Embryonic facial prominence (tissue), 1 donor: ENCODE results near the gene SLC25A42.
A peak's percentile ranks its signal among the peaks of the same experiment; 100 is the strongest.
"Not testable (repeated sequence)": the region's sequence is repeated elsewhere in the genome, so short reads cannot be mapped to it uniquely, and the experiment has no call there.

Source experiments
- DNase-seq: peaks from one replicate; pipeline ENCODE4 v3.0.0-alpha.2; 2016; ENCODE audit errors: extremely low spot score

SLC25A42 gene

DNA sequence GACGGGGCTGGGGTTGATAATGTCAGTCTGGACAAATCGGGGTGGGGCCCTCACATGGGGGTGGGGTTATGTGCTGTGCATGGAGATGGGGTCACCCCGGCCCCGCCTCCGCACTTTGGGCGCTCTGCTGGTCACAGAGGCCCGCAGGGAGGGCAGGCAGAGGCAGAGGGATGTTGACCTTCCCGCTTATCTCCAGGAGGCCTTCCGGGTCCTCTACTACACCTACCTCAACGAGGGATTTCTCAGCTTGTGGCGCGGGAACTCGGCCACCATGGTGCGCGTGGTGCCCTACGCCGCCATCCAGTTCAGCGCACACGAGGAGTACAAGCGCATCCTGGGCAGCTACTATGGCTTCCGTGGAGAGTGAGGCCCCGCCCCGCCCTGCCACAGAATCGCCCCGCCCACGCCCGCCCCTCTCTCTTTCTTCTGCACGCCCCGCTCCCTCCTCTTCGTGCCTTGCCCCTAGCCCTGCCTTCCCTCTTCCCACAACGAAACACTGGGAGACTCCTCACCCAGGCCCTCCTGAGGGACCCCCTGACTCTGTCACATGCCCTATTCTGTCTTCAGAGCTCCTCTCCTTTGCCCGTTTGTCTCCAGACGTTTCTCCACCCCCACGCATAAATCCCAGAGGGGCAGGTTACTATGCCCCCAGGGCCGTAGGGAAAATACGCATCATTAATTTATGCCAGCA, 41.7 kb downstream of the SLC25A42 start:
- DNase-seq: peak; percentile 55

DNA sequence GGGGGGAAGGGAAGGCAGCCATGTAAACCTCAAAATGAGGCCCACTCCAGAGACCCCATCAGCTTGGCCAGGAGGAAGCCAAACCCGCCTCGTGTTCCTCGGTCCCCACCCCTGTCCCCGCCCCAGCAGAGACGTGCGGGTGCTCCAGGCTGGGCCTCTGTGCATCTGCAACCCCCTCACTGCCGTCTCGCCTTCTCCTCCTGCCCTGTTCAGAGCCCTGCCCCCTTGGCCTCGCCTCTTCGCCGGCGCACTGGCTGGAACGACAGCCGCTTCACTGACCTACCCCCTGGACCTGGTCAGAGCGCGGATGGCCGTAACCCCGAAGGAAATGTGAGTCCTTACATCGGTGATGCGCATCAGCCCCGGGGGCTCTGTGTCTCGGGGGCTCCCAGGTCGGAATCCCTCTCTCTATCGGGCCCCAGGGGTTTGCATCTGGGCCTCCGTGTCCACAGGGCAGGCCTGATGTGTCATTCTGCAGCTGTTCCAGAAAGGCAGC, 42.3 kb downstream of the SLC25A42 start:
- no peak for DNase-seq

- not testable (repeated sequence) for DNase-seq
These were observed 43.1 kb downstream of the SLC25A42 start for GRCh38 chr19:19106938-19107337.

- no peak for DNase-seq
These were observed 43.9 kb downstream of the SLC25A42 start for GRCh38 chr19:19107654-19108053.

- no peak for DNase-seq
These were observed 45.8 kb downstream of the SLC25A42 start for GRCh38 chr19:19109601-19110000.

- no peak for DNase-seq
These were observed 46.8 kb downstream of the SLC25A42 start for GRCh38 chr19:19110410-19111135.

GRCh38 chr19:19111136-19111835, 47.5 kb downstream of the SLC25A42 start:
- no peak for DNase-seq

DNA sequence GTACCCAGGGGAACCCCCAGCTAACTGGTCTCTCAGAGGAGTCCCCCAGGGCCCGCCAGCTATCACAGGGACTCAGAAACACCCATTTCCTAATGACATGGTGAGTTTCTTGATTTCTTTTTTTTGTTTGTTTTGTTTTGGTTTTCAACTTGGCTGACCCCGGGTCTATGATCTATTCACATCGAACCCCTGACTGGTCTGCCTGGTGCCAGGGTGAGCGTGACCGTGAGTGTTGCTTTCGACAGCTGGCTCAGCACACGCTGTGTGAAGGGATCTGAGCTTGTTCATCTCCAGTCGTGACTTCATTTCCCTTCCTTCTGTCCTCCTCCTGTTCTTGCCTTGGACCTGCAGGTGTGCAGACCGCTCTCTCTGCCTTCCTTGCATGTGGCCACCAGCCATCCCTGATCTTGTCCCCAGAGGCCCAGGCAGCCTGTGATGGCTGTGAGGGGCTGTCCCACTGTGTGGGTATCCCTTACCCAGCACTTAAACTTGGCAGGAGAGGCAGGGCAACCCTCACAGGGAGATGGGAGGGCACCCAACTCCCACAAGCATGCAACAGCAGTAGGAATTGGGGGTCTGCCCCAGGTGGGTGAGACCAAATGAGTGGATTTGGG, 48.3 kb downstream of the SLC25A42 start:
- DNase-seq: no peak

DNA sequence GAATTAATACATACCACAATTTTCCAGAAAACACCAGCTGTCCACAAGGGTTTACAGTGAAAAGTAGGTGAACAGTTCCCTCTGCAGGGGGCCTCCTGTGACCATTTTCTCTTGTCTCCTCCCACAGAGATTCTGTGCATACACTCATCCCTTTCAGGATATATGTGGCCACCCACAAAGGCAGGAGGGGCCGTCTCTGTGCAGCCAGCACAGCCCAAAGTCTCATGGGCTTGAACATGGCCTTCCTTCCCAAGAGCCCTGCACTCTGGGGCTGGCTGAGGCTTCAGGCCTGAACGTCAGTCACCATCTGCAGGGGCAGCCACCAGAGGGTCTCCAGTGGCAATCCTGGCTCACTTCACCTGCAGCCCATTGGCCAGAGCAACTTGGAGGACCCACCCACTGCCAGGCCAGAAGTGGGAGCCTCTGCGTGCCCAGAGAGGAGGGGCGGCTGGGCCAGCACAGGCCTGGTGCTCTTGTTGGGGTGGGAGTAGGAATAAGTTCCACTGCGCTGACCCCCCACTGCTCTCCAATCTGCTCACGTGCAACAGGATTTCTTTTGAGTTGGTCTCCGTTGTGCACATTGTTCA, 49.3 kb downstream of the SLC25A42 start:
- no peak for DNase-seq

DNA sequence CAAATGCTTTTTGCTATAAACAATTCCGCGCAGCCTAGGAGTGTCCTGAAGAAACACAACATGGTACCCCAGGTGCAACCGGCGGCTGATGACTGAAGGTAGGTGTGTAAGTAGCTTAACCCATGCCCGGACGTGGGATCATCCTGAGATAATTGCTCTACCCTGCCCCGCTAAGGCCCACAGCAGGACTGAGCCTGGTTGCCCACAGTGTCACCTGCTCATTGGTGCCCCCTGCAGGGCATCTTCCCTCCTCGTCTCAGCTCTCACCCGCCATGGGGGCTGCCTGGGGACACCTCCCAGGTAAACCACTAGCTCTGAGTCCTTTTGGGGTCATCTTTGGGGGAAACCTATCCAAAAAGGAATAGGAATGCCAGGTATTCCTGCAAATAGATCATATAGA, 52.2 kb downstream of the SLC25A42 start:
- DNase-seq: no peak

GRCh38 chr19:19119325-19120237, 55.8 kb downstream of the SLC25A42 start:
- DNase-seq: no peak

DNA sequence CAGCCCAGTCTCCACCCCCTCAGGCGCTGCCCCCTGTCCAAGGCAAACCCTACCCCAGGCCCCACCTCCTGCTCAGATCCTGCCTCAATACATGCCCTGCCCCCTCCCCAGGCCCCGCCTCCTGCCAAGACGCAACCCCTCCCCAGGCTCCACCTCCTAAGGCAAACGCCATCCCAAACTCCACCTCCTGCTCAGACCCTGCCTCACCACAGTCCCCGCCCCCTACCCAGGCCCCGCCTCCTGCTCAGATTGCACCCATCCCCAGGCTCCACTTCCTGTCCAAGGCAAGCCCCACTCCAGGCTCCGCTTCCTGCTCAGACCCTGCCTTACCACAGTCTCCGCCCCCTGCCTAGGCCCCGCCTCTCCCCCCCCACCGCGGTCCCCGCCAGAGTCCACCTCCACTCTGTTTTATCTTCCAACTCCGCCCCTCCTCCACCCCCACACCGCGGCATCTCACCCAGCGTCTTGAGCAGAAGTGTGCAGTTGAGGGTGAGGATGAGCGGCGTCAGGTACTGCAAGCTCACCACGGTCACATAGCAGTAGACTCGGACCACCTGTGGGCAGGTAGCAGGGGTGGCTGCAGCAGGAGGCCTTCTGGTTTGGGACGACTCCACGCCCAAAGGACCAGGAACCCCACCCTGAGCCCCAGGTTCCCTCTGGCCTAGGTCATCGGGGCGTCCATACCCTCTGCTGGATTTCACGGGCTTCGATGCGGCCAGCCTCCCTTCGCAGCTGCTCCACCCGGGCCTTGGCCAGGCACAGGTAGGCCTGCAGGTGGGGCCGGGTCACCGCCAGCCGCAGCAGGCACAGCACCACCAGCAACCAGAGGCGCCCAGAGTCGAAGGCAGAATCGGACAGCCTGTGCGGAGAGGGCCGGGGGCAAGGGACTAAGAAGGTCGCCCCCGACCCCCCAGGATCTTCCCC, 56.8 kb downstream of the SLC25A42 start:
- peak; percentile 22 for DNase-seq

DNA sequence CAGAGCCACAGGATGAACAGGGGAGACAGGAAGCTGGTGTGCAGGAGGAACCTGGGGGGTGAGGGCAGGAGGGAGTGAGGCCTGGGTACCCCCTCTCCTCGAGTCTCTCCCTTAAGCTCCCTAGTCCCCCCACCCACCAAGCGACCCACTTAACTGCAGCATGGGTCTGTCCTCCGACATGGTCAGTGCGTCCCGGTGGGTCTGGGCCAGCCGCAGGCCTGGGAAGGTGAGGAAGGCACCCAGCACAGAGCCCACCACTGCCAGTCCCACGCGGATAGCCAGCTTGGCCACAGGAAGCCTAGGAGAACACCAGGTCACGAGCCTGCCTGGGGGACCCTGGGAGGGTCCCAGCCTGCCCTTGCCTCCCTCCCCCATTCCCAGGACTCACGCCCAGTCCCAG, 57.6 kb downstream of the SLC25A42 start:
- no peak for DNase-seq

DNA sequence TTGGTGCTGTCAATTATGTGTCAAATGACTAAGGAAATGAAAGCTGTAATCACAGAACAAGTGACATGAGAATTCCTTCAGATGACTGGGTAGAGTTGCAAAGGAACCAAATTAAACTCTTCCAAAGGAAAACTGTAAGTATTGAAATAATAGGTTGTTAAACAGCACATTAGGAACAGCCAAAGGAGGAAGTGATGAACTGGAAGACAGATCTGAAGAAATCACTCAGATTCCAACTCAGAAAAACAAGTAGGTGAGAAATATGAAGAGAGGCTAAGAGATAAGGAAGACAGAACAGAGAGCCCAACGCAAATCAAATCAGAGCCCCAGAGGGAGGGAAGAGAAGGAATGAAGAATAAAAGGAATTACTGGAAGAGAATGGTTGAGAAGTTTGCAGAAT, 59.1 kb downstream of the SLC25A42 start:
- no peak for DNase-seq

DNA sequence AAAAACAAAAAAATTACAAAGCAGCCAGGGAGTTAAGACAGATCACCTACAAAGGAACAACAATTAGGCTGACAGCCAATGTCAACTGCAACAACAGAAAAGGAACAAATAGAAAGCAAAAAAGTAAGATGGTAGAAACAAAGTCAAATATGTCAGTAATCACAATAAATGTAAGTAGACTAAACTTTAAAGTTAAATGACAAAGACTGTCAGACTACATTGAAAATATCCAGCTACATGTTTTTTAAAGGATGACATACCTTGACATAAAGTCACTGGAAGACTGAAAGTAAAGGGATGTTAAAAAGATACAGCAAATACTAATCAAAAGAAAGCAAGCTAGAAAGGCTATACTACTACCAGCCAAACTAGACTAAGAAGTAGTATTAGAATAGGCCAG, 59.6 kb downstream of the SLC25A42 start:
- no peak for DNase-seq

GRCh38 chr19:19126102-19126501, 62.3 kb downstream of the SLC25A42 start:
- DNase-seq: no peak

GRCh38 chr19:19131989-19132388, 68.2 kb downstream of the SLC25A42 start:
- DNase-seq: no peak

DNA sequence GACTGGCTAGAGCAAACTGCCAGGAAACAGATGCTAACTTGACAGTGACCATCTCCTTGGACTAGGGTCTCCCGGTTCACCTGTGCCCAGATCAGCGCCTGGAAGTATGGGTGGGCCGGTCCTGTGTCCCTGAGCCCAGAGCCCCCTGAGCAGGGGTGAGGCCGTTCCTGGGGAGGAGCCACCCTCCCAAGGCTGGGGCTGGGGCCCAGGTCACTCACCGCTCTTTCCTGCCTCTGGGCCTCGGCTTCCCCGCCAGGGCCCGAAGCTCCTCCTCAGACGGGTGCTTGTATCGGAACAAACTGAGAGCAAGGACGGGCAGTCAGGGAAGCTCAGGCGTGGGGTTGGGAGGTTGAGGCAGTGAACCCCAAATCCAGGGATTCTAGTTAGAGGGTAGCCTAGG, 69.1 kb downstream of the SLC25A42 start:
- no peak for DNase-seq

- no peak for DNase-seq
These were observed 70.2 kb downstream of the SLC25A42 start for GRCh38 chr19:19133985-19134384.

DNA sequence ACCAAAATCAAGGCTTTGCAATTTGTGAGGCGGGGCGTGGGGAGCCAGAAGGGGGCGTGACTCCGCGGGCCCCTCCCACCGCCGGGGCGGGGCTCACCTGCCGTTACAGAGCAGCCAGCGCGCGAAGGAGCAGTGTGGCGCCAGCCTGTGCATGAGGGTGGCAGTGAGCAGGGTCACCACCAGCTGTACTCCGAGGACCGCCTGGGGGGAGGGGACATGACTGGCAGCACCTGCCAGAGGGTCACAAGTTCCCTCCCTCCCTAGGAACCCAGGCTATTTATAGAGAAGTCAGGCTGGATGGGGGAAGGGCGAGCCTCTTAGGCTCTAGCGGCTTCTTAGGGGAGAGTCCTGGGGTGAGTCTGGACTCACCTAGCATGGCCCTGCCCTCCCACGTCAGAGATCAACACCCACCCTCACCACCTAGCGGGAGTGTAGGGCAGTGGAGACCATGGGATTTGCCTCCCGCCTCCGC, 70.9 kb downstream of the SLC25A42 start:
- no peak for DNase-seq
